H1 (cell line): ENCODE measurements around the gene SLC16A6. TPM values are rescaled to one million over a fixed set of nuclear protein-coding genes. Genes with fewer than 3 reads are reported as not detected.

Experiments used
- ATF2 ChIP-seq: IDR thresholded peaks from 2 replicates; pipeline ENCODE4 v1.6.1; 2012; ENCODE audit warnings: low read length, inconsistent platforms
- NRF1 ChIP-seq: IDR thresholded peaks from 2 replicates; pipeline ENCODE4 v1.6.1; 2011; ENCODE audit warnings: mild to moderate bottlenecking, low read depth, low read length, improper control_type of control experiment
- POU5F1 ChIP-seq: IDR thresholded peaks from 2 replicates; pipeline ENCODE4 v1.6.1; 2011; ENCODE audit warnings: low read depth, mild to moderate bottlenecking, low read length, moderate library complexity
- SIN3A ChIP-seq, 2 experiments: IDR thresholded peaks in 1 of 2; conservative IDR thresholded peaks in 1 of 2; 2 replicates each; pipeline ENCODE4 v1.6.1; 2011 to 2012; ENCODE audit warnings: low read length in 2 of 2, improper control_type of control experiment in 1 of 2, low read depth in 1 of 2, mild to moderate bottlenecking in 1 of 2
- SP2 ChIP-seq: IDR thresholded peaks from 2 replicates; pipeline ENCODE4 v1.6.1; 2012; ENCODE audit warnings: mild to moderate bottlenecking, low read length, inconsistent platforms
- polyA plus RNA-seq, 7 experiments: library from polyadenylated mRNA; depleted of rRNA in 3 of 7; stranded (reverse) in 5 of 7; unstranded in 2 of 7; fragments of >200 nt in 5 of 7; fragments of 200-250 nt in 2 of 7; gene quantifications; 1 replicate in 5 of 7; 2 replicates in 1 of 7; 4 replicates in 1 of 7; pipeline versions ENCODE4 v1.2.1 to v1.2.3, GENCODE V29; 2011 to 2013; ENCODE audit warnings: missing spikeins in 2 of 7, mixed read lengths in 2 of 7
- total RNA-seq: library from RNA; stranded (reverse); fragmentation: NEBNext Ultra II Directional; extraction: Animal tissue kit (Norgen Biotek cat#: 25700); gene quantifications from 2 replicates; pipeline ENCODE4 v1.2.1, GENCODE V29; 2021

The SLC16A6 gene
- total and polyA plus RNA-seq, 2 of the 8 experiments (the other 6 are each of a cell fraction or from before 2014, with no cell fraction given), result 0.17 to 0.22 TPM

DNA sequence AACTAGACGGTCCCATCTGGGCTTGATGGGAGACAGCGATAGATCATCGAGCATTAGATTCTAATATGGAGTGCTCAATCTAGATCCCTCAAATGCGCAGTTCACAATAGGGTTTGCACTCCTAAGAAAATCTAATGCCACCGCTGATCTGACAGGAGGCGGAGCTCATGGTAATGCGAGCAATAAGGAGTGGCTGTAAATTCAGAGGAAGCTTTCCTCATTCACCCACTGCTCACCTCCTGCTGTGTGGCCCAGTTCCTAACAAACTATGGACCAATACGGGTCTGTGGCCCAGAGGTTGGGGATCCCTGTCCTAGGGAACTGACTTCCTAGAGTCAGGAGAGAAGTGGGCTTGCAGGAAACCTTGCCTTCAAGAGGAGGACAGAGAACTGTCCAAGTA lies 68.3 kb downstream of the SLC16A6 start (continued):
- TF ChIP-seq SP2 (no peak), SIN3A (conservative IDR thresholded peaks at IDR 0.05 in 1 of 2, IDR thresholded peaks at IDR 0.05 in 1 of 2; ENCODE audit: low read depth in 1 of 2, low read length in 2 of 2) (no peak), POU5F1 (no peak), NRF1 (no peak), ATF2 (no peak)
- TF ChIP-seq, all 59 proteins: peak for 0
